Body of pancreas (tissue), 4 donors: ENCODE data around the gene ACTG1. TPM values are rescaled to one million over a fixed set of nuclear protein-coding genes. Genes with fewer than 3 reads are reported as not detected.
A peak's percentile ranks its signal among the peaks of the same experiment; 100 is the strongest.

Experiments used
- ATAC-seq: fragments of 150-250 bp; one replicate; pipeline ENCODE4 v1.9.1; 2016
- DNase-seq, 4 donors: peaks; one replicate each; pipeline ENCODE4 v3.0.0-alpha.2; 2019
- H3K27ac ChIP-seq, 4 donors: fragments of 200-600 bp; sonication (generic); 1 replicate in 3 of 4; 2 replicates in 1 of 4; pipeline versions ENCODE4 v1.5.1 to v1.6.1; 2016 to 2019; ENCODE audit warnings: mild to moderate bottlenecking in 1 of 4, mixed read lengths in 1 of 4, moderate library complexity in 1 of 4
- H3K27me3 ChIP-seq, 2 donors: fragments of 200-600 bp; sonication (generic); one replicate each; pipeline ENCODE4 v1.6.0; 2016; ENCODE audit warnings: mild to moderate bottlenecking in 1 of 2
- H3K36me3 ChIP-seq, 2 donors: fragments of 200-600 bp; sonication (generic); replicated peaks in 1 of 2; 2 replicates each; pipeline ENCODE4 v1.5.1; 2016; ENCODE audit warnings: low read depth in 2 of 2; ENCODE audit not compliant: insufficient read depth in 1 of 2
- H3K4me1 ChIP-seq: fragments of 200-600 bp; sonication (generic); one replicate; pipeline ENCODE4 v1.6.0; 2016
- H3K4me3 ChIP-seq, 2 donors: fragments of 200-600 bp; sonication (generic); 1 replicate in 1 of 2; 2 replicates in 1 of 2; pipeline ENCODE4 v1.5.1; 2016 to 2019
- H3K9me3 ChIP-seq, 3 donors: fragments of 200-600 bp; sonication (generic); 1 replicate in 2 of 3; 2 replicates in 1 of 3; pipeline ENCODE4 v1.5.1; 2016
- CTCF ChIP-seq, 7 experiments: fragments of 450-650 bp in 4 of 7; fragments of 200-600 bp in 3 of 7; sonication (generic) in 3 of 7; IDR thresholded peaks; one replicate each; pipeline ENCODE4 v1.5.1; 2016 to 2019; ENCODE audit warnings: antibody characterized with exemption in 7 of 7
- POLR2A ChIP-seq, 3 donors: fragments of 450-650 bp; IDR thresholded peaks; one replicate each; pipeline ENCODE4 v1.6.1; 2016; ENCODE audit warnings: antibody characterized with exemption in 3 of 3, mild to moderate bottlenecking in 2 of 3
- WGBS, 2 donors: methylation state at CpG; one replicate each; pipeline ENCODE4 v1.1.5; 2017; 5-methylcytosine and 5-hydroxymethylcytosine counted together
- intact Hi-C: fragments of 100-400 bp; cut with DNase I; formaldehyde crosslinking; loops from one replicate; pipeline ENCODE4 v1.15.1; 2023
- total RNA-seq, 2 donors: library from RNA; depleted of rRNA; stranded (reverse); fragments of >200 nt; gene quantifications; one replicate each; pipeline ENCODE4 v1.1.0, GENCODE V29; 2016

ACTG1 gene
- 1,000 to 10,000 TPM; 1,634 to 1,790 TPM for total RNA-seq

GRCh38 chr17:81512562-81513371 lies at the start of gene ACTG1:
Gene ACTG1, minus strand, starts transcription at chr17:81512799. Its CDS starts 445 bp downstream, at chr17:81512354.
- Histone ChIP-seq H3K4me1 (peaks cover 52% of the 10 kb centered on the region), H3K9me3 (no peaks in the 10 kb centered on the region), H3K4me3 (peak within 1 kb of the TSS; percentile 90 to 99), H3K27ac (peak within 1 kb of the TSS; percentile 99 to 100 (median 99)), H3K27me3 (no peaks in the 10 kb centered on the region), H3K36me3 (peaks cover 0 to 9% of the 10 kb centered on the region in 2 donors)
- TF ChIP-seq CTCF (IDR thresholded peaks at IDR 0.05) (no peak), POLR2A (IDR thresholded peaks at IDR 0.05) (peak; percentile 99)
- intact Hi-C loops, result no loop called here
- ATAC-seq (peak; percentile 79), DNase-seq (peak; percentile 94 to 97 (median 96))
- 1% methylated on average over 69 of the region's 111 CpGs; no CpG with 5 or more reads in 1 of the 2 donors for WGBS, 2 donors

- Histone ChIP-seq H3K9me3 (no peaks in the 10 kb centered on the region), H3K4me1 (peaks cover 9% of the 10 kb centered on the region), H3K27me3 (no peaks in the 10 kb centered on the region), H3K4me3 (no peak overlapping the region), H3K27ac (no peak overlapping the region), H3K36me3 (peaks cover 13 to 17% of the 10 kb centered on the region in 2 donors)
- TF ChIP-seq POLR2A (IDR thresholded peaks at IDR 0.05) (no peak), CTCF (IDR thresholded peaks at IDR 0.05) (no peak)
- no peak for DNase-seq
- 86 to 88% methylated on average over 4 of the region's 4 CpGs for WGBS, 2 donors
- no peak for ATAC-seq
- intact Hi-C loops, result no loop called here
Observed at GRCh38 chr17:81561494-81561885, 48.9 kb upstream of the ACTG1 start.

- Histone ChIP-seq H3K4me1 (peaks cover 1% of the 10 kb centered on the region), H3K27ac (no peak overlapping the region), H3K27me3 (no peaks in the 10 kb centered on the region), H3K4me3 (no peak overlapping the region), H3K36me3 (peaks cover 8% of the 10 kb centered on the region in 2 donors), H3K9me3 (no peaks in the 10 kb centered on the region)
- ATAC-seq, result no peak
- TF ChIP-seq POLR2A (IDR thresholded peaks at IDR 0.05), result no peak
- TF ChIP-seq CTCF (IDR thresholded peaks at IDR 0.05), result no peak
- DNase-seq, result no peak
- WGBS, 2 donors, result 81 to 93% methylated on average over 7 to 26 of the region's 27 CpGs
- intact Hi-C loops, result loop anchor here (5.0 kb wide), 1 partner anchor 38 kb away; no protein-coding TSS in a partner anchor
Observed at GRCh38 chr17:81558941-81559806, 46.6 kb upstream of the ACTG1 start.

GRCh38 chr17:81558115-81558468 lies 45.5 kb upstream of the ACTG1 start:
- Histone ChIP-seq H3K4me3 (no peak overlapping the region), H3K4me1 (peaks cover 12% of the 10 kb centered on the region), H3K27me3 (no peaks in the 10 kb centered on the region), H3K36me3 (peaks cover 8% of the 10 kb centered on the region in 2 donors), H3K9me3 (no peaks in the 10 kb centered on the region), H3K27ac (no peak overlapping the region)
- ATAC-seq (no peak), DNase-seq (no peak)
- 89% methylated on average over 12 of the region's 12 CpGs; no CpG with 5 or more reads in 1 of the 2 donors for whole genome bisulfite sequencing, 2 donors
- intact Hi-C loops, result loop anchor here (5.0 kb wide), 1 partner anchor 39 kb away; no protein-coding TSS in a partner anchor
- TF ChIP-seq POLR2A (IDR thresholded peaks at IDR 0.05) (no peak), CTCF (IDR thresholded peaks at IDR 0.05) (no peak)
